ENCODE data around the gene MAP3K10.
A peak's percentile ranks its signal among the peaks of the same experiment; 100 is the strongest.

MAP3K10 gene

DNA sequence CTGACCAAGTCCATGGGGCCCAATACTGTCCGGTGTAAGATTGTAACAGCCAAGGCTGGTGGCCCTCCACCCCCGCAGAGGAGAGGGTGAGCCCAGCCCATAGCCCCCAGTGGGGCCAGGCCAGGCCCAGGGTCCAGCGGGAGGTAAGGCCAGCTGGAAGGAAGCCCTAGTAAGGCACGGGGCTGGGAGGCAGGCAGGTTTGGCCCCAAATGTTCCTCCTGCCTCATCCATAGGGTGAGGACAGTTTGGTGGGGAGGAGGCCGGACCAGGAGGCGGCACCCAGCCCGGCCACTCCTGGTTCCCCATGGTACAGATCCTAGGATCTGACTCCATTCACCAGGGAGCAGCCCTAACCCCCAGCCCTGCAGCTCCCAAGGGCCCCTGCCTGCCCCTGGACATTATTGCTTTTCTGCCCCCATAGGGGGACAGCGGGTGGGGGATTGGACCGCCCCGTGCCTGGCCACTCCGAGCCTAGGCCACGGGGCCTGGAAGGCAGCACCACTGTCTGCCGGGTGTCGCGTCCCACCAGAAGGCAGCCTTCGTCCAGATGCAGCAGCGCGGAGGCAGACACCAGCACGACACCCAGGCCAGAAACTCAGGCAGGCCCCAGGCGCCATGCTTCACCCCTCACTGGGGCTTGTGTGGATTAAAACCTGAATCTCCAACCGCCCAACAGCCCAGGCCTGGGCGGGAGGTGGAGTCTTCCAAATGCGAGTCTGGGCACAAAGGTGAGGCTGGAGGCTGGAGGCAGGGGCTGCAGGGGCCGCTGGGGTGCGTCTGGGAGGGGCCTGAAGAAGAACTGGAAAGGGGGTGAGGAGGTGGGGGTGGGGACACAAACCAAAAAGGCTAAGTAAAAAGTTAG, 42.0 kb downstream of the MAP3K10 start:
- no peak overlapping the region for H3K27ac ChIP-seq
- TF ChIP-seq, protein P1, sequence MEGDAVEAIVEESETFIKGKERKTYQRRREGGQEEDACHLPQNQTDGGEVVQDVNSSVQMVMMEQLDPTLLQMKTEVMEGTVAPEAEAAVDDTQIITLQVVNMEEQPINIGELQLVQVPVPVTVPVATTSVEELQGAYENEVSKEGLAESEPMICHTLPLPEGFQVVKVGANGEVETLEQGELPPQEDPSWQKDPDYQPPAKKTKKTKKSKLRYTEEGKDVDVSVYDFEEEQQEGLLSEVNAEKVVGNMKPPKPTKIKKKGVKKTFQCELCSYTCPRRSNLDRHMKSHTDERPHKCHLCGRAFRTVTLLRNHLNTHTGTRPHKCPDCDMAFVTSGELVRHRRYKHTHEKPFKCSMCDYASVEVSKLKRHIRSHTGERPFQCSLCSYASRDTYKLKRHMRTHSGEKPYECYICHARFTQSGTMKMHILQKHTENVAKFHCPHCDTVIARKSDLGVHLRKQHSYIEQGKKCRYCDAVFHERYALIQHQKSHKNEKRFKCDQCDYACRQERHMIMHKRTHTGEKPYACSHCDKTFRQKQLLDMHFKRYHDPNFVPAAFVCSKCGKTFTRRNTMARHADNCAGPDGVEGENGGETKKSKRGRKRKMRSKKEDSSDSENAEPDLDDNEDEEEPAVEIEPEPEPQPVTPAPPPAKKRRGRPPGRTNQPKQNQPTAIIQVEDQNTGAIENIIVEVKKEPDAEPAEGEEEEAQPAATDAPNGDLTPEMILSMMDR (conservative IDR thresholded peaks at IDR 0.05), result no peak

DNA sequence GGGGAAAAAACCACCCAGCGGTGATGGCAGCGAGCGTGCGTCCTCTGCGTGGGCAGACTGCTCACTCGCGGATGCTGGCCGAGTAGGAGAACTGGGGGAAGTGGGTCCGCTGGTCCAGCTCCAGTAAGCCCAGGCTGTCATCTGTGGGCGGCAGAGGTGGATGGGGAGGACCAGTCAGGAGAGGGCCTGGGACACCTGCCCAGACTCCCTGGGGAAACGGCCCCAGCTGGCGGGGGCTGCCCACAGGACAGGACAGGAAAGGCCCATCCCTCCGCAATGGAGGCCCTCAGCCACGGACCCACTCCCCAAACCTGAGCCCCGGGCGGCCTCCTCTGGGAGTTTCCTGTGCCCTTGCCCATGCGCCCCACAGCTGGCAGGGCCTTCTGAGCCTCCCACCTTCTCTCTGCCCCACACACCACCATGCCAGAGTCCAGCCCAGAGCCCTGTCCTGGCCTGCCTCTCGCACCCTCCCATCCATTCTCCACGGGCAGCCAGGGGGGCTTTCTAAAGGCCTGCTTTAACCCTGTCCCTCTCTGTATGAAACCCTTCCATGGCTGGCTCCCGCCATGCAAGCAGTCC, 42.7 kb downstream of the MAP3K10 start:
- no peak overlapping the region for H3K27ac ChIP-seq
- TF ChIP-seq, protein P1 (conservative IDR thresholded peaks at IDR 0.05), result no peak

DNA sequence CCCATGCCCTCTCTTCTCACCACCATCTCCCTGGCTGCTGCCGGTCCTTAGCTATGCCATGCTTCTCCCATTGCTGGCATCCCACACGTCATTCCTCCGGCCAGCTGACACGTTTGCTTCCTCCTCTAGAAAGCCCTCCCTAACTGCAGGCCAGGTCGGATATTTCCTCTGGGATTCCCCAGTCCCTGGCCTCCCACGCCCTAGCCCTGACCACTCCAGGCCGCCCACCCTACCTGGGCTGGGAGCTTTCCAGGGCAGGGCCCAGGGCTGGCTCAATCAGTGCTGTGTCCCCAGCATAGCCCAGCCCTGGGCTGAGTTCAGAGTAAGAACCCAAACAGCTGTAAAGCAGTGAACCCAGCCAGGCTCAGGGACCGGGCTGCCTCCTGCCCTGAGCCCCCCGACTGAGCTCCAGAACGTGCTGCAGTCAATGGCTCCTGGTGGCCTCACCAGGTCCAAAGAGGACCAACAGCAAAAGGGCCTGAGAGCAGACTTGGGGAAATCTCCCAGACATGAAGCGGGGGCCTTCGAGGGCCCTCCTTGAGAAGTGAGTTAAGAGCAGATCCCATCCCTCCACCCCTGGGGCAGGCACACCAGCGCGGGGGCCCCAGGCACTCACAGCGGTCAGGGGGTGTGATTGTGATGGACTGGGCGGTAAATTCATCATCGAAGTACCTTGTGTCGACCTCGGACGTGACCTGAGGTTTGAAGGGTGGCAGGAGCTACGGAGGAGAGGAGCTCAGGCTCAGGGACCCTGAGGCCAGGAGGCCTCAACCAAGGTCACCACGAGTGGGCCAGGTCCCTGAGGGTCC, 43.4 kb downstream of the MAP3K10 start:
- no peak overlapping the region for H3K27ac ChIP-seq
- TF ChIP-seq, protein P1 (conservative IDR thresholded peaks at IDR 0.05), result no peak

DNA sequence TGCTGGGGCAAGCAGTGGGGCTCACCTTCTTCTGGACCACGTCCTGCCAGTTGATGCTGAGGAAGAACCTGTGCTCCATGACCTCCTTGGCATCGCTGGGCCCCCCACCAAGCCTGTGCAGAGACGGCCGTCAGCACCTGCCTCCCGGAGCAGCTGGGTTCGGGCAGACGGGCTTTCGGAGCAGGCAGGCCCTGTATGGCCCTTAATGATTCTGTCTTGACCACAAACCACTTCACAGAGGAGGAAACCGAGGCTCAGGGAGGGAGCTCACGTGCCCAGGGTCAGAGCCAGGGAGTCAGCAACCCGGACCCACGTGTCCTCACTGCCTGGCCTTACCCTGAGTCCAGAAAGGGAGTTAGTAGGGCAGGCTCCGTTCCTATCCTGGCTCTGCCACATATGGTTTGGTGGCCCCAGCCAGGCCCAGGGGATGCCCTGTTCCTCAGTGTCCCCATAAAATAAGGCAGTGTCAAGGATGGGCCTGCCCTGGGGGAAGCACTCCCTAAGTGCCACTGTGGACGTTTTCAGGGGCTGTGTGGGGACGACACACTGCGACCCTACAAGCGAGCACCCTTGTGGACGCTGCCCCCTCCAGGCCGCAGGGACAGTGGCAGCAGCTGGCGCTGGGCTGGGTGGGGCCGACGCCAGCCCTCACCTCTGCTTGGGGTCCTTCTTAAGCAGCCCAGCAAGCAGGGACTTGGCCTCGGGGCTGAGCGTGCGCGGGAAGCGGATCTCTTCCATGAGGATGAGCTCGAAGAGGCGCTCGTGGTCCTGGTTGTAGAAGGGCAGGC, 44.2 kb downstream of the MAP3K10 start:
- TF ChIP-seq, protein P1 (conservative IDR thresholded peaks at IDR 0.05), result peak; percentile 41; the same call in 1 of the 2 replicates
- no peak overlapping the region for H3K27ac ChIP-seq

DNA sequence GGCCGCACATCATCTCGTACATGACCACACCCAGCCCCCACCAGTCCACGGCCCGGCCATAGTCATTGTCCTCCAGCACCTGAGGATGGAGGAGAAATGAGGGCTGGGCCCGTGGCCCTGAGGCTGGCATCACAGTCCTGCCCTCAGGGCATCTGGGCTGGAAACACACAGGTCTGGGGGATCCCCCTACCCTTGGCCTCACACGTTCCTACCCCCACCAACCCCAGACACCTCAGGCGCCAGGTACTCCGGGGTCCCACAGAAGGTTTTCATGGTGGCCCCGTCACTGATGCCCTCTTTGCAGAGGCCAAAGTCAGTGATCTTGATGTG, 44.8 kb downstream of the MAP3K10 start:
- no peak overlapping the region for H3K27ac ChIP-seq
- TF ChIP-seq, protein P1 (conservative IDR thresholded peaks at IDR 0.05), result no peak

DNA sequence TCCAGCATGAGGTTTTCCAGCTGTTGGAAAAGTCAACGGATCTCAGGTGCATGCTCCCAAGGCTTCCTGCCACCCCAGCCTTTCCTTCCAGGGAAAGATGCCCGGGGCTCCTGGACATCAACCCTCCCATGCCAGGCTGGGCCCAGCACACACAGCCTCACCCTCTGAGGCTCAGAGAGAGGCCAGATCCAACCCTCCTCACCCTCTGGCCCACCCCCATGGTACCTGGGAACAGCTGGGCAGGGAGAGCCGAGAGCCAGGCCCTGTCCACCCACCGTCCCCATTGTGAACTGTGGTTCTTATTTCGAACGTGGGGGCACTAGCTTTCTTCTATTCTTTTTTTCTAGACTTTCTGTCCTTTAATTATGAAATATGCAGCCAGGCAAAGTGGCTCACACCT, 45.1 kb downstream of the MAP3K10 start:
- TF ChIP-seq, protein P1 (conservative IDR thresholded peaks at IDR 0.05), result no peak
- no peak overlapping the region for H3K27ac ChIP-seq

Measured in VCaP (cell line).